GM12873 (cell line): Measurements from ENCODE around the gene ACAD9.

Source experiments
- TF ChIP-seq, protein P1 (sequence below): IDR thresholded peaks from 2 replicates; pipeline ENCODE4 v1.5.1; 2012; ENCODE audit warnings: low read depth, mild to moderate bottlenecking, moderate library complexity, low read length, control low read depth; ENCODE audit not compliant: insufficient read depth; ENCODE audit errors: missing control alignments

Gene ACAD9

GRCh38 chr3:128922804-128923459 lies 43.5 kb downstream of the ACAD9 start:
- TF ChIP-seq, protein P1, sequence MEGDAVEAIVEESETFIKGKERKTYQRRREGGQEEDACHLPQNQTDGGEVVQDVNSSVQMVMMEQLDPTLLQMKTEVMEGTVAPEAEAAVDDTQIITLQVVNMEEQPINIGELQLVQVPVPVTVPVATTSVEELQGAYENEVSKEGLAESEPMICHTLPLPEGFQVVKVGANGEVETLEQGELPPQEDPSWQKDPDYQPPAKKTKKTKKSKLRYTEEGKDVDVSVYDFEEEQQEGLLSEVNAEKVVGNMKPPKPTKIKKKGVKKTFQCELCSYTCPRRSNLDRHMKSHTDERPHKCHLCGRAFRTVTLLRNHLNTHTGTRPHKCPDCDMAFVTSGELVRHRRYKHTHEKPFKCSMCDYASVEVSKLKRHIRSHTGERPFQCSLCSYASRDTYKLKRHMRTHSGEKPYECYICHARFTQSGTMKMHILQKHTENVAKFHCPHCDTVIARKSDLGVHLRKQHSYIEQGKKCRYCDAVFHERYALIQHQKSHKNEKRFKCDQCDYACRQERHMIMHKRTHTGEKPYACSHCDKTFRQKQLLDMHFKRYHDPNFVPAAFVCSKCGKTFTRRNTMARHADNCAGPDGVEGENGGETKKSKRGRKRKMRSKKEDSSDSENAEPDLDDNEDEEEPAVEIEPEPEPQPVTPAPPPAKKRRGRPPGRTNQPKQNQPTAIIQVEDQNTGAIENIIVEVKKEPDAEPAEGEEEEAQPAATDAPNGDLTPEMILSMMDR = no peak

- TF ChIP-seq, protein P1 = no peak
Observed at GRCh38 chr3:128923576-128923975, 44.2 kb downstream of the ACAD9 start.

GRCh38 chr3:128929364-128929763 lies 49.9 kb downstream of the ACAD9 start:
- TF ChIP-seq, protein P1 = no peak

- TF ChIP-seq, protein P1 = no peak
Observed at GRCh38 chr3:128931046-128931445, 51.6 kb downstream of the ACAD9 start.

GRCh38 chr3:128932516-128933212 lies 53.2 kb downstream of the ACAD9 start:
- TF ChIP-seq, protein P1 = no peak

- TF ChIP-seq, protein P1 = no peak
Observed at GRCh38 chr3:128933213-128933921, 53.9 kb downstream of the ACAD9 start.

DNA sequence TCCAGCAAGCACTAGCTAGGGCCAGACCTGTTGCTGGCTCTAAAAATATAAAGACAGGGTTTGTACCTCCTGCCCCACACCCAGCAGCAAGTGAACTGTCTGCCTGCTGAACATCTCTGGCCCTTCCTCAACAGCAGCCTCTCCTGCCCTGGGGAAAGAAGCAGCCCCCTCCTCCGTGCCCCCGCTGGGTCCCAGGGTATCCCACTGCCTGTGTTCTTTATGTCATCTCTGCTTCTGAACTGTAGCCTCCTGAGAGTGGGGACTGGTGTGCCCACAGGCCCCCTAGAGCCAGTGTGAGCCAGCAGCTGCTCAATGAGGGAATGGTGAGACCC lies 54.5 kb downstream of the ACAD9 start:
- TF ChIP-seq, protein P1 = no peak
